Tongue (tissue), 2 donors: ENCODE measurements around the gene MANF. TPM values are rescaled to one million over a fixed set of nuclear protein-coding genes. Genes with fewer than 3 reads are reported as not detected.

Experiments
- DNase-seq: peaks from one replicate; pipeline ENCODE4 v3.0.0-alpha.2; 2015
- total RNA-seq: library from RNA; depleted of rRNA; stranded (reverse); fragments of >200 nt; gene quantifications from one replicate; pipeline ENCODE4 v1.2.3, GENCODE V29; 2014

Gene MANF
- total RNA-seq, 1 donor from 2014 or later: 29.6 TPM

DNA sequence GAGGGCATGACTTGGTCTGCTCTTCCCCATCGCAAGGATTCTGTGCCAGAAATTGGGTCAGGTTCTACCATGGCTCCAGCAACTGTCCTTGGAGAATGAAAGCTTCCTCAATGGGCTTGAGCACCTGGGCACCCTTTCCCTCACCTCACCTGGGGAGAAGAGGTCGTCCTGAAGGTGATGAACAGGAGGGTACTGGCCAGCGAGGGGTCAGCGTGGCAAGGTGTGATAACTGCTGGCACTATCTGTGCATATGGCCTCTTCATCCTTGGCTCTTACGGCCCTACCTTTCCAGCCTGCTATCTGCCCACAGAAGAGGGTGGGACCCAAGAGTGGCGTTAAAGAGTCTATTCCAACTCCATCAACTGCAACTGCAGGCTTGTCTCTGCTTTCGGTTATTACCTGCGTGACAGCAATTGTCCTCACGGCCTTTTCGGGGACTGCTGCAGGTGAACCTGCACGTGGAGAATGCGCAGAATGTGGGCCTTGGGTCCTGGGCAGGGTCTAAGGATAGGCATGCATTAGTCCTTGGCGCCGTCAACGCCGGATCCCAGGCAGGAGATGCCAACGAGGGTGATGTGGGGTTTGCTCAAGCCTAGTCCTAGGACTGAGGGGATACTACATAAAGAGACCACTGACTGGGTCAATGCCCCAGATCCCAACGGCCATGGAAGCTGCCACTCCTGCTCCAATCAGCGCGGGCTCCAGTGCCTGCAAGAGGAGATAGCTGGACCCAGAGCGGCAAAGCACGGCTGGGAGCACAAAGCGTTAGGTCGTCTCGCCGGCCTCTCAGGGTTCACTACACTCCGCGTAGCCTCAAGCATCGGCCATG is 5.4 kb downstream of the MANF start:
- DNase-seq: no peak

DNA sequence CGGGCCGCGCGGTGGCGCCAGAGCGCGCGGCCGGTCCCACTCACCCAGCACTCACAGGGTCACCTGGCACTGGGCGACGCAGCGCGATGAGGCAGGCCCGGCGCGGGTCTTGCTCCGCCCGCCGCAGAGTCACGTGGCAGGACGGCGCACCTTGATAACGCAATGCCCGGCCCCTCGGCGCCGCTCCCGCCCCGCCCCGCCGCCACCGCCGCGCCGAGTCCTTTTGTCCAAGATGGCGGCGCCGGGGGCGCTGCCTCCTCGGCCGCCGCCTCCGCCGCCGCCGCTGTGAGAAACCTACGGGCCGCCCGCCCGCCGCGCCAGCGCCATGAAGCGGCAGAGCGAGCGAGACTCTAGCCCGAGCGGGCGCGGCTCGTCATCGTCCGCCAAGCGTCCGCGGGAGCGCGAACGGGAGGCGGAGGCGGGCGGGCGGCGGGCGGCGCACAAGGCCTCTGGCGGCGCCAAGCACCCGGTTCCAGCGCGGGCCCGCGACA is 6.0 kb downstream of the MANF start, which contains the start of gene RBM15B:
Gene RBM15B, plus strand, starts transcription at position 211 of the 491 bp plus-strand sequence. Its CDS starts 115 bp downstream, at position 326.
- peak; percentile 98 for DNase-seq

GRCh38 chr3:51391566-51392354 is 6.7 kb downstream of the MANF start:
- peak; percentile 38 for DNase-seq

DNA sequence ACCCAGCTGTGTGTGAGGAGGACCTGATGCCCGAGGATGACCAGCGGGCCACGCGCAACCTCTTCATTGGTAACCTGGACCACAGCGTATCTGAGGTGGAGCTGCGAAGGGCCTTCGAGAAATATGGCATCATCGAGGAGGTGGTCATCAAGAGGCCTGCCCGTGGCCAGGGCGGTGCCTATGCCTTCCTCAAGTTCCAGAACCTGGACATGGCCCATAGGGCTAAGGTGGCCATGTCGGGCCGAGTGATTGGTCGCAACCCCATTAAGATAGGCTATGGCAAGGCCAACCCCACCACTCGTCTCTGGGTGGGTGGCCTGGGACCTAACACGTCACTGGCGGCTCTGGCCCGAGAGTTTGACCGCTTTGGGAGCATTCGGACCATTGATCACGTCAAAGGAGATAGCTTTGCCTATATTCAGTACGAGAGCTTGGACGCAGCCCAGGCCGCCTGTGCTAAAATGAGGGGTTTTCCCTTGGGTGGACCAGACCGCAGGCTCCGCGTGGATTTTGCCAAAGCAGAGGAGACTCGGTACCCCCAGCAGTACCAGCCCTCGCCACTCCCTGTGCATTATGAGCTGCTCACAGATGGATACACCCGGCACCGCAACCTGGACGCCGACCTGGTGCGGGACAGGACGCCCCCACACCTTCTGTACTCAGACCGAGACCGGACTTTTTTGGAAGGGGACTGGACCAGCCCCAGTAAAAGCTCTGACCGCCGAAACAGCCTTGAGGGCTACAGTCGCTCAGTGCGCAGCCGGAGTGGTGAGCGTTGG is 7.5 kb downstream of the MANF start:
- DNase-seq: no peak

DNA sequence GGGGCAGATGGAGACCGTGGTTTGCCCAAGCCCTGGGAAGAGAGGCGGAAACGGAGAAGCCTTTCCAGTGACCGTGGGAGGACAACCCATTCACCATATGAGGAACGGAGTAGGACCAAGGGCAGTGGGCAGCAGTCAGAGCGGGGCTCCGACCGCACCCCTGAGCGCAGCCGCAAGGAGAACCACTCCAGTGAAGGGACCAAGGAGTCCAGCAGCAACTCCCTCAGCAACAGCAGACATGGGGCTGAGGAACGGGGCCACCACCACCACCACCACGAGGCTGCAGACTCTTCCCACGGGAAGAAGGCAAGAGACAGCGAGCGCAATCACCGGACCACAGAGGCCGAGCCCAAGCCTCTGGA is 8.0 kb downstream of the MANF start:
- DNase-seq: no peak

GRCh38 chr3:51393564-51393963 is 8.5 kb downstream of the MANF start:
- DNase-seq: no peak

DNA sequence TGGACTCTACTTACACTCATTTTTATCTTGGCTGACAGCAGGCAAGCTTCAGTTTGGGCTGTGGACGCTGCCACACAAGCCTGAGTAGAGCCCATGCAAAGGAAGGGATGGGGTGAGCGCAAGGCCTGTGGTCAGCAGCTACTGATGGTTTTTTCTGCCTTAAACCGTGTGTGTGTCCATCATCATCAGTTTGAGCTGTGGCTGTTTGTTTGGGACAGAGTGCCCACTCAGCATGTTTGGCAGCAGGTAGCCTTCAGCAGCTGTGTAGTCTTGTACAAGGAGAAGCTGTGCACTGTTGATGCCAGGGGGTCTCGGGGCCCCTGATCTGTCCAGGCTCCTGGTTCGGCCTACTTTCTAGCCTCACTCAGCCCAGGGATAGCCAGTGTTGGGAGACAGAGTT is 9.4 kb downstream of the MANF start:
- no peak for DNase-seq

GRCh38 chr3:51395493-51396213 is 10.6 kb downstream of the MANF start:
- no peak for DNase-seq

- no peak for DNase-seq
Observed at GRCh38 chr3:51396401-51396800, 11.3 kb downstream of the MANF start.

- DNase-seq: no peak
Observed at GRCh38 chr3:51397392-51397791, 12.3 kb downstream of the MANF start.

GRCh38 chr3:51398595-51399310 is 13.7 kb downstream of the MANF start:
- DNase-seq: no peak

DNA sequence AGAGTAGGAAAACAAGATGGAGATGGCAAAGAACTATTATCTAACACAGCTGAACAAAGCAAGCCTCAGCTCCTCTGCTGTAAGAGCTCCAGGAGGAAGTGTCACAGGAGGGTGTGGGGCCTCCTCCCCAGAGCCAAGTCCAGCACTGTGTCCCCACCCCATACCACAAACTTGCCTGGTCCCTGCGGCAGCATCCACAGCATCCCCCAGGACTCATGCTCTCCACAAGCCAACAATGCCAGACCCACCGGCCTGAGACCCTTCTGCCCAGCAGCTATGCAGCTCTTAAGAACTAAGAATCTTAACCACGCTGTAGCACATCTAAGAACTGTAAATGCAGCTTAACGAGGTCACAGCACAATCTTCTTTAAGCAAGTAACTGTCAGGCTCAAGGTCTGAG is 15.1 kb downstream of the MANF start:
- DNase-seq: no peak

DNA sequence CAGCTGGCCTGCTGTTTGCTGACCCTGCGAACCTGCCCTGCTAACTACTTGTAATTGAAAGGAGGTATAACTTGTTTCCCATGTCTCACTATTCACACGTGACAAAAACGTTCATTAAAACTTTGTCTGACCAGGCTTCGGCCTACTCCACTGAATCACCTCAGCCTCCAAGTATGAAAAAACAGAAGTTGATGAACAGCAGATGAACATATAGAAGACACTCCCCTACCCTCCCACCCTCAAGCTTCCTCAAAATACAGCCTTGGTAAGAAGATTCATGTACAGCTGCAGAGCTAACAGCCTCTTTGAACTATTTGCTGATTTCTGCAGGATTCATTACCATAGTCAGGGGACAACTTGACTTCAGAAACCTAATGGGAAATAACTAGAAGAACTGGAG is 16.6 kb downstream of the MANF start:
- no peak for DNase-seq

DNA sequence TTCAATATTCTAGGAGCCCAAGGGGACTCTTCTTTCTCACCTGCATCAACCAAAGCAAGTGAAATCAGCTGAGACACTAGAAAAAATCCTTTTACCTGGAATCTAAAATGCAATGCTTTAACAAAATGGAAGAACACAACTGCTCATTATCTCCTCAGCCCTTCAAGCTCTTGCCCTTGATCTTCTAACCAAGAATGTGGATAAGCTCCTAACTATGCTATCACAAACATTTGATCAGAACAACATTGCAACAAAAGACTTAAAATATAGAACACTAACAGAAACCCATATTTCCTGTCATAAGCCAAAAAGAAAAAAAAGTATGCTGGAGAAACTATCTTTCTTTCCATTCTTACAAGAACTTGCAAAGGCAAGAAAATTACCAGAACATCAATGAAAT is 18.6 kb downstream of the MANF start:
- no peak for DNase-seq

DNA sequence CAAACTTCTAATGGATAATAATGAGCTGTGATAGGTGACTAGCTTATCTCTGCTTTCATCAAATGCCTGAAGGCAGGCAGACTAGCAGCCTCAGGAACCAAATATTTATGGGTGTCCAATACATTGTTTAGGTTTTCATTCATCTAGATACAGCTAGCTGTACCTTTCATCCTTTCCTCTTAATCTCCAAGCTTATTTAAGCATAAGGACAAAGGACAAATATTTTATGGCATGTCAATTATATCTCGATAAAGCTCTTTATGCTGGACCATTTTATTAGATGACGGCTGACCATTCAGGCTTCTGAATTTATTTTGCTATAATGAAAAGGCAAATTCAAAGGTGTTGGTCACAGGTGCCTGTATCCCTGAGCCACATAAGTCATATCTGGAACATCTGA is 22.9 kb downstream of the MANF start:
- no peak for DNase-seq

GRCh38 chr3:51408813-51409212 is 23.7 kb downstream of the MANF start:
- no peak for DNase-seq

GRCh38 chr3:51422211-51422610 is 37.1 kb downstream of the MANF start:
- DNase-seq: no peak

DNA sequence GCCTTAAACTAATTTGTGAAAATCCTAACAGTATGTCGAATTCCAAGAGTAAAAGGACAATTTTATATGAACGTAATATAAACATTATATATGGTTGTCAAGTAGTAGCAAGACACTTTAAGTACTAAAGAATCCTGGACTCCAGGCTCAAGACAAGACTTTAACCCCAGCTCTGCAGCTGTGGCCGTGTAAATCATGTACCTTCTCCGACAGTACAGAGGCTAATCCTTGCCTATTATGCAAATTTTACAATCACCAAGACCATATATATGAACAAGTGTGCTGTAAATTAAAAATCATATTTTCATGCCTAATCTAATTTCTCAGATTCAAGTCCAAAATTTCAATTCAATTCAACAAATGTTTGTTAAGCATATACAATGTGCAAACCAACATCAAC is 41.8 kb downstream of the MANF start:
- DNase-seq: no peak

DNA sequence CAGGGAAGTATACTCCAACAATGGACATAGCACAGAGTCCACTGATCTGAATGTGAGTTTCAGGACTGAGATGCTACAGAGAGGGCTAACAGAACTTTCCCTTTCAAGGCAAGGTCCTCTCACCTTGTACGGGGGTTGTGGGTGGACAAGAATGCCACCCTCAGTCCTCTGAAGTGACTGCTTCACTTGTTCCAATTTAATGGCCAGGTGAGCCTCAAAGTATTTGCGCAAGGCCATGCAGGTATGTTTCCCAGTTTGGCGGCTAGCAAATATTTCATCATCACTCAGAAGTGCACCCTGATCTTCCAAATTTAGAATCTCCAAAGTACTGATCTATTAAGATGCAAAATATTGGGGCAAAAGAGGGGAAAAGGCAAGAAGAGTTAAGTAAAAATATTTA is 44.0 kb downstream of the MANF start:
- DNase-seq: no peak

DNA sequence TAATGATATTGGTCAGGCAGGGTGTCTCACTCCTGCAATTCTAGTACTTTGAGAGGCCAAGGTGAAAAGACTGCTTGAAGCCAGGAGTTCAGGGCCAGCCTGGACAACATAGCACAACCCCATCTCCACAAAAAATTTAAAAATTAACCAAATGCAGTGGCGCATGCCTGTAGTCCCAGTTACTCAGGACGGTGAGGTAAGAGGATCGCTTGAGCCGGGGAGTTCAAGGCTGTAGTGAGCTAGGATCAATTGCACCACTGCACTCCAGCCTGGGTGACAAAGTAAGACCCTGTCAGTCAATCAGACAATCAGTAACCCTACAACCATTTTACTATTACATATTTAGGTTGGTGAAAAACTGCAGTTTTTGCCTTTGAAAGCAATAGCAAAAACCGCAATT is 49.0 kb downstream of the MANF start:
- no peak for DNase-seq

DNA sequence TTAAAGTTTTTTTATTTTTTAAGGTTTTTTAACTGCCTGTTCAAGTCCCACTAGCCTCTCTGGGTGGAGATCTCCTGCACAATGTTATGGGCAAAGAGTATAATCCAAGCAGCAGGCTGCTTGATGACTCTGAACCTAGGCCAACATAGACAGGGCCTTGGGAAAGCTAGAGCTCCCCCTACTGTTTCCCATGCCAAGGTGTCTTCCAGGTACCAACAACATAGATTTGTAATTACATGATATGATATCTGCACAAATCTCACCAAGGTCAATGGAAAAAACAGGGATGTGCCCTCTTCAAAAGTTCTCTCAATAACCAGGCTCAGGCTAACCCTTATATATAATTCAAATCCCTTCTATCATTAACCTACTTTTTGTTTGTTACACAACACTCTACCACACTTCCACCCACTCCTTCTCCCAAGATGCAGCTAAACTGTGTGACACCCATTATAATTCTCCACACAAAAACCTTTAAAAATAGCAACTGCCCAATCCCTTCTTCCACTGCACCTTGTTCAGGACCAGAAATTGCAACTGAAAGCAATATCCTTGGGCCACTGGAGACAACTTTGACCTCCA is 49.7 kb downstream of the MANF start:
- DNase-seq: peak; percentile 53
